HPDE6-E6E7 (cell line): ENCODE measurements around the gene CDC42BPG.
"Not testable (repeated sequence)": the region's sequence is repeated elsewhere in the genome, so short reads cannot be mapped to it uniquely, and the experiment has no call there.

ENCODE experiments used
- DNase-seq: peaks from one replicate; pipeline ENCODE4 v3.0.0; 2011; ENCODE audit warnings: missing footprints; ENCODE audit errors: extremely low spot score

Gene CDC42BPG

DNA sequence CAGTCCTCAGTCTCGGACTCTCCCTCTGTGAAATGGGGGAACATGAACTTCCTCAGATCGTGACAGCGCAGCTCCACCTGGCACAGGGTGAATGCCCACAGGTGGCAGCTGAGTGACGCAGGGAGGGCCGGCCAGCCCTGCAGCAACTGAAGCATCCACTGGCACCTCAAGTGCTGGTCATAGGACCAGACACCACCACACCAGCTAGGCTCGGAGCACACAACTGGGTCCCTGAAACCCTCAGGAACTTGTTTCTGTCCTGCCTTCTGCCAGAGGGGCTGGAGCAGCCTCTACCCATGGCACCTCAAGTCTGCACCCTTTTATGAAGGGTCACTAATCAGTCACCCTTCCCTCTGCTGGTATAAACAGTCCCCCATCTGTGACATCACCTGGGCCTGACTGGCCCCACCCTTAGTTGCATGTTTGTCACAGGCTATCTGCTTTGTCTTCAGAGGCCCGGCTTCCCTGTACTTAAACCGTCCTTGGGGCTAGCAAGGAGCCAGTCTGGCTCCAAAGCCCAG is 7.4 kb upstream of the CDC42BPG start:
- DNase-seq, result no peak

DNA sequence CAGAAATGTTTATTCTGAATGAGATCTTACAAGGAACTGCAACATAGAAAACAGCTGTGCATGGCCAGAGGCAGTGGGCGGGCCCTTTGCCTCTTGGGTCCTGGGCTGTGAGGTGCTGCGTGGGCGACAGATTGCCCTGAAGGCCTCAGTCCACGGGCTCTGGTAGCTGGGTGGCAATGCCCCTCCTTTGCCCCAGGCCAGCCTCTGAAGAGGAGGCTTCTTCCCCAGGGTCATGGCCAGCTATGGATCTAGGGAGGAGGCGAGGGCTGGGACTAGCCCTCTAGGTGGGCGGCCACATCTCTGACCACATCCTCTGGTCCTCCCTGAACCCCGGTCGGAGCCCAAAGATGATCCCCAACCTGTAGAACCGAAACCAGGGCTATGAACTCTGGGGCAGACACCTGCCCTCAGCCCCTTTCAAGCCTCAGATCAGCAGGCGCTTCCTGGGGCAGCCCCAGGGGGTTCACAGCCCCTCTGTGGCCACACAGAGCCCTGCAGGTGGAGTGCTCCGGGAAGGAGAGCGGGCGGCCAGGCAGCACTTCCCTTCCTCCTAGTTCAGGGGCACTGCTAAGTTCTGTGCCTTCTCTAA is 6.6 kb upstream of the CDC42BPG start:
- DNase-seq, result no peak

DNA sequence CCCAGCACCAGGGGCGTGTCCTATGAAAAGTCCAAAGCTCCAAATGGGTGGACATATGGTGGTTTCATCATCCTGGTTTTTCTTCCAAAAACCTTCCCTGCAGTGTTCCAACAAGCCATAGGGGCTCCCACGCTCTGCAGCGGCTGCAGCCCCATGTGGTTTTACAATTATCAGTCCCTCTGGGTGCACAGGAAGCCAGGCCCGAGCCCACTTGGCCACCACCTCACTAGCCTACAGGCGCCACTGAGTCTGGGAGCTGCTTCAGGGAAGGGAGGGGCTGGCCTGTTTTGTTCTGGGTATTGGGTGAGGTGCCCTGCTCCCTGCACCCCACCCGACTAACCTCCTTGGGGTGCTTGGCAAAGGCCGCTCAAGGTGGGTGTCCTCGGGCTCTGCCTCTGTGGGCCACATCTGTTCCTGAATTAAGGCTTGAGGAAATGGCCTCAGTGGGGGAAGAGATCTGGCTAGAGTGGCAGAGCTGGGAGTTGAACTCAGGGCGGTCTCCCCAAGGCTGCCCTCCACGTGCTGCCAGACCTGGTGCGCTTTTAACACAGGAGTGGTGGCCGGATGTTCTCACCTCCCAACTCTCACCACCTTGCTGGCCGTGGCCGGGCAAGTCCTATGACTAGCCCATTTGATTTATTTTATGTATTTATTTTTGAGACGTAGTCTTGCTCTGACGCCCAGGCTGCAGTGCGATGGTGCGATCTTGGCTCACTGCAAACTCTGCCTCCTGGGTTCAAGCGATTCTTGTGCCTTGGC is 5.3 kb upstream of the CDC42BPG start:
- no peak for DNase-seq

DNA sequence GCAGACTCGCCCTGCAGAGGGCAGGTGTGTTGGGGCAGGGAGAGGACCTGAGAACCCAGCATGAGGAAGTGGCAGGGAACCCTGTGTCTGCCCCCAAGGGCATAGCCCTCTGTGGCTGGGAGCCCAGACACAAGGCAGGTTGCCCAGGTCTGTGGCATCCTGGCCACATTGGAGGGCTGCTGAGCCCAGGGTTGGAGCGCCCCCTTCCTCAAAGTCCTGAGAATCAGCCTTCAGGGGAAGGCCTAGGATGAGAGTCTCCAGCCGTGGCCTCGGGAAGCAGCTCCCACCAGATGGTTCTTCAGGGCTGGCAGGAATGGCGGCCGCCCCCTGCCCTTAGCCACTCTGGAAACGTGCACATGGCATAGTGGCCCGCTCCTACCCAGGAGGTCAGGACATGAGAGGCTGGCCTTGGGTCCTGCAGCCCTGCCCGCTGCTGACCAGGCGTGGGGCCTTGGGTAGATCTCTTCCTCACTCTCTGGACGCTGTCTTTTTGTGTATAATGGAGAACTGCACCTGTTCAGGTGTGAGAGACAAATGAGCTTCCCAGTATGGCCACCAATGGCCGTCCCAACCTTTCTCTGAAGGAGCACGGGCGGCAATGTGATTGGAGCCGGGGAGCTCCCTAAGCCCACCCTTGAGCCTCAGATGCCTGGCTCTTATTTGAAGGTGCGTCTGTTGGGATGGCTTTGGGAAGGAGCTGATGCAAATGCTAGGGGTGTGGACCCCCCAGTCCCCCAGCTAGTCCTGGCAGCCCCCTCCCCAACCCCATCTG is 4.6 kb upstream of the CDC42BPG start:
- DNase-seq, result no peak

DNA sequence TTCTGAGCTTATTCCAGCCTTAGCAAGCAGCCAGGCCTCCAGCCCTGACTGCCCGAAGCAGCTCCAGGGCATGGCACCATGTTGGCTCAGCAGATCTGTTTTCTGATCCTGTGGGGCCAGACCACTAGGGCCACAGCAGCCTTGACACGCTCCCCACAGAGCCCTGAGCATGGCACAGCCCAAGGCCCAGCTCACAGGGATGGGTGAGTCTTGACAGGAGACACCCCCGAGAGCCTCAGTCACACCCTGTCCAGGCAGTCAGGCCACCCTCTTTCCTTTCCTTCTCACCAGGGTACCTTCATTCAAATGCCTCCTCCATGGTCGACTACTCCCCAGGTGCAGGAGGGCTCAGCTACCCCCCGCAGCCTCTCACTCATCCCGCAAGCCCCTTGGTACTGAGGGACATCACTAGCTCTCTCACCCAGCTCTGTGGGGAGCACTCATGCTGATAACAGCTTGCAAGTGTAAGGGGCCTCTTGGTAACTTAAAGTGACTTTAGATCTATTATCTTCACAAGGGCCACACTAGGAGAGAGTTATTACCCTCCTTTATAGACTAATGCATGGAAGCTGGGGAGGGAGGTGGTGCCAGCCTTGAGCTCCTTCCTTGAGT is 3.9 kb upstream of the CDC42BPG start:
- no peak for DNase-seq

DNA sequence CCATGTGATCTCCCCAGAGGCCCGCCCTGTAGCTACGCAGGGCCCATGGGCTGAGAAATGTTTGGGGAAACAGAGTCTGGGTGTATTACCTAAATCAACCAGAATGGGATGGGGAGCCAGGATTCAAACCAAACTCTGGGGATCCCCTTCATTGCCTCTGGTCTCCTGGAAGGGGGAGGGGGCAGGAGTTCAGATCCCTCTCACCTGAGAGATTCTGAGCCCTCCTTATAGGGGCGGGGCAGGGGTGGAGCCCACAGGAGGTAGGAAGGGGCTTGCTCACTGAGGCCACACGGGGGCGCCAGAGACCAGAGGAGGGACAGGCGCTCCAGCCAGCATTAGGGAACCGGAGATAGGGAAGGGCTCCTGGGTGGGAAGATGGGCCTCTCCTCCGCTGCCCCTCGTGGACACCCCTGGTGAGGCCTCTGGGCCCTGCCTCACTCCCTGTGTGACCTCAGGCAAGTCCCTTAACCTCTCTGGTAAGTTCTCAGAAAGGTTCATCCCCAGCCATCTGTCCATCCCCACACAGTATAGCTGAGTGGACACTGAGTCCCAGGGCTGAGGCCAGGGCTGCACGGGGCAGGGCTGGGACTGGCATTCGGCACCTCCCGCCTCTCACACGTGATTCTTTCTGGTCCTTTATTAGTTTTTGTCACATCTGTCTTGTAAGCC is 2.7 kb upstream of the CDC42BPG start:
- peak; percentile 80 for DNase-seq

DNA sequence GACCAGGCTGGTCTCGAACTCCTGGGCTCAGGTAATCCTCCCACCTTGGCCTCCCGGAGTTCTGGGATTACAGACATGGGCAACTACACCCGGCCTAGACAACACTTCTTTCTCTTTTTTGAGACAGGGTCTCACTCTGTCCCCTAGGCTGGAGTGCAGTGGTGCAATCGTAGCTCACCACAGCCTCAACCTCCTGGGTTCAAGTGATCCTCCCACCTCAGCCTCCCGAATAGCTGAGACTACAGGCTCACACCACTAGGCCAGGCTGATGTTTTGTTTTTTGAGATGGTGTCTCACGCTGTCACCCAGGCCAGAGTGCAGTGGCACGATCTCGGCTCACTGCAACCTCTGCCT is 1.3 kb upstream of the CDC42BPG start:
- not testable (repeated sequence) for DNase-seq

DNA sequence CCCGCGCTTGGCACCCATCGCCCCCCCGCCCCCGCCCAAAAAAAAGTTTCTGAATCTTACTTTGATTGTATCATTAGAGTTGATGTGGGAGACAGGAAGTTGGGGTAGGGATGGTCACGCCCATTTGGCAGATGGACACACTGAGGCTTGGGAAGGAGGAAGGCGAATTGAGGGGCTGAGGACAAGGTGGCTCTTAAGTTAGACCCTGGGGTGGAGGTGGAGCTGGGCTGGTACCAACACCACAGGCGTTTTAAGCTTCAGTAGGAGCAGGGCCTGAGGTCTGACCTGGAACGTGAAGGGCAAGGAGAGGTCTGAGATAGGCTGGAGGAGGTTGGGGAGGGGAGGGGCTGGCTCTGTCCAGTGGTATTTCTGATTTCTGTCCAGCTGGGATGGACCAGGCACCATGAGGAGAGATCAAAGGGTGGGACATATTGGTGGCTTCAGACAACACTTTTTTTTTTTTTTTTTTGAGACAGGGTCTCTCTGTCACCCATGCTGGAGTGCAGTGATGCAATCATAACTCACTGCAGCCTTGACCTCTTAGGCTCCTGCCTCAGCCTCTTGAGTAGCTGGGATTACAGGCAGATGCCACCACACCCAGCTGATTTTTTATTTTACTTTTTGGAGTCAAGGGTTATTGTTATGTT is 799 bp upstream of the CDC42BPG start:
- DNase-seq, result no peak

DNA sequence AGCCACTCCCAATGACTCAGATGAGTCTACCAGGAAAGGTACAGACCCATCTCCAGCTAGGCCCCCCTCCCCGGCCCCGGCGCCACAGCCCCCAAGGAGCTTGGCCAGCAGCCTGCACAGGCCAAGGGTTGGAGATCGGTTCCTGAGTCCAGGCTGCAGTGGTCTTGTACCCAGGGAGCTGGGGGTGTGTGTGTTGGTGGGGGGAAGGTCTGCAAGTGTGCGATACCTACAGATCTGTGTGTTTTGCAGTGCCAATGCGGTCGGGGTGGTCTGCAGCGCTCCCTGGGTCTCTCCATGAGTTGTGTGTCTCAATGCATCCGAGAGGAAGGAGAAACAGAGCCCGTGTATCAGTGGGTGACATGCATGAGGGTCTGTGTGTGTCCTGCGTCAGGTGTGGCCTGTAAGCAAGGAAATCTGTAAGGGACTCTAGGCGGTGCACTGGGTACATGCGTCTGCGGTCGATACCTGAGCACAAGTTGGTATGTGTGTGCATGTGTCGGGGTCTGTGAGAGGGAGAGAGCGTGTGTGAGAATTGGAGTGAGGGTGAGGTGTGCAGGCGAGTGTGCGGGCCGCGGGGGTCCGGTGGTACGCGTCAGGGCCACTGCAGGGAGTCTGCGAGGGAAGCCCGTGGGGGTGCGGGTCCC is 645 bp downstream of the CDC42BPG start:
- DNase-seq, result no peak

DNA sequence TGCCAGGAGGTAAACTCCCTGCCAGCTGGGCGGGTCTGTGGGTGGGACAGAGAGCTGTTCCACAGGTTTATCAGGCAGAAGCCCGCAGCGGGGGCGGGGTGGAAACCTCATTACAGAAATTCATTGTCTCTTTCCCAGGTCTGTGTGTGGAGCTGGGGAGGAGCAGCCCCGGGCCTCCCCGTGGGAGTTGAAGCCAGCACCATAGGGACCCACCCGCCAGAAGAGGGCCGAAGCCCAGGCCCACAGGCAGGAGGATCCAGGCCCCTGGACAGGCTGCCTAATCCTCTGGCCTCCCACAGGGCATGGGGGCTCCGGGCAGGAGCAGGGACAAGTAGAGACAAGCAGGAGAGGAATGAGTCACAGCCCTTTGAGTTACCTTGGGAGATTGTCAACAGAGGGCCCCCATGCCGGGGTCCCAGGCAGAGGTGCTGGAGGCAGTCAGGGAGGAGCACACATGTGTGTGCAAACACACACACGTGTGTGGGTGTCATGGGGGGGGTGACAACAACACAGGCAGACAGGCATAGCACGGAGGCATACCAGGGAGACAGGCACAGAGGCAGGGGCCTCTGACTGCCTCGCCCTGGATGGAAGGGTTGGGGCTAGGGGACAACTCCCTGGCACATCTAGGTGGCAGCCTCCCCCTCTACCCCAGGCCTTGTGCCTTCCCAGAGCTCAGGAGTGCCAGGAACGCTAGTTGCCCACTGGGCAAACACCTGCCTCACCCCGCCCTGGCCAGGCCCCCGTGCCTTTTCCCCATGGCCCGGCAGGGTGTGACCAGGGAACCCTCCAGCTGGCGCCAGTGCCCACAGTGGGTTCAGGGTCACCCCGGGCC is 1.4 kb downstream of the CDC42BPG start:
- peak; percentile 90 for DNase-seq

DNA sequence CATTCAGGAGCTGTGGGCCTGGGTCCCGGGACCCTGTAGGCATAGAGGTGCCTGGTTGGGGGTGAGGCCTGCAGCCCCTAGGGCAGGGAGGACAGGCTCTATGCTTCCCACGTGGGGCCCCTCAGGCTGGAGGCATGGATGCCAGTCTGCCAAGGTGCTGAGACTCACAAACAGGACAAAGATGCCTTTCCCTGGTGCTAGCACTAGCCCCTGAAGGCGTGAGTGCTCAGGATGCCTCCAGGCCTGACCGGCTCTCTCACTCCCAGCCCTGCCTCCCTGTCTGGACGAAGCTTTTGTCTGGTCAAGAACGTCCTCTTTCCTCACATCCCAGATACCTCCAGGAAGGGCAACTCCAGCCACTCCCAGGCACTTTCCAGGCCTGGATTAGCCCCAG is 2.1 kb downstream of the CDC42BPG start:
- peak; percentile 66 for DNase-seq

DNA sequence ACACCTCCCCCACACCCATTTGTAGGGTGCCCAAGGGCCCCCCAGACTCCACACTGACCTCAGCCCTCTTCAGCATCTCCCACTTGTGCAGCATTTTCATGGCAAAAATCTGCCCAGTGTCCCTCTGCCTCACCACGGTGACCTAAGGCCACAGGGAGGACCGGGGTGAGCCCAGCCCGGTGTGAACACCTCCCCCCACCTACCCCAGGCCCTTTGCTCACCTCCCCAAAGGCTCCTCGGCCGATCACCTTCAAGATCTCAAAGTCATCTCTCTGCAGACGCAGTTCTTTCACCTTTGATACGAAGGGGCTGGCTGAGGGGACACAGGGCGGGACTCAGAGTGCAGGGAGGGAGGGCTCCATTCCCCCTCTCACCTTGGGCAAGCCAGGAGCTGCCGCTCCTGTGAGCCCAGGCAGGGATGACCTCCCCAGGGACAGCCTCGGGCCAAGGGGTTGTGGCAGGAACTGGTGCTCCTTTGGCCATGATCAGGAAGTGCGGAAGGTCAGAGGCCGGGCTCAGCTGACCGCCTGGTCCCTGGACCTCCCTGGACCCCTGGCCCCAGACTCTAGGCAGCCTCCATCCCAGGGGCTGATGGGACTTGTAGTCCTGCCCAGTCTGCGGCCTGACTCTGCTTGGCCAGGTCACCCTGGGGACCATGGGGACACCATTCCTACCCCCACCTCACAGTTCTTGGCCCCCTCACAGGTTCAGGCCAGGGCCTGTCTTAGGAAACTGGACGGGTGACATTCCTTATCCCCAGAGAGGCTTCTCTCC is 2.7 kb downstream of the CDC42BPG start:
- no peak for DNase-seq

DNA sequence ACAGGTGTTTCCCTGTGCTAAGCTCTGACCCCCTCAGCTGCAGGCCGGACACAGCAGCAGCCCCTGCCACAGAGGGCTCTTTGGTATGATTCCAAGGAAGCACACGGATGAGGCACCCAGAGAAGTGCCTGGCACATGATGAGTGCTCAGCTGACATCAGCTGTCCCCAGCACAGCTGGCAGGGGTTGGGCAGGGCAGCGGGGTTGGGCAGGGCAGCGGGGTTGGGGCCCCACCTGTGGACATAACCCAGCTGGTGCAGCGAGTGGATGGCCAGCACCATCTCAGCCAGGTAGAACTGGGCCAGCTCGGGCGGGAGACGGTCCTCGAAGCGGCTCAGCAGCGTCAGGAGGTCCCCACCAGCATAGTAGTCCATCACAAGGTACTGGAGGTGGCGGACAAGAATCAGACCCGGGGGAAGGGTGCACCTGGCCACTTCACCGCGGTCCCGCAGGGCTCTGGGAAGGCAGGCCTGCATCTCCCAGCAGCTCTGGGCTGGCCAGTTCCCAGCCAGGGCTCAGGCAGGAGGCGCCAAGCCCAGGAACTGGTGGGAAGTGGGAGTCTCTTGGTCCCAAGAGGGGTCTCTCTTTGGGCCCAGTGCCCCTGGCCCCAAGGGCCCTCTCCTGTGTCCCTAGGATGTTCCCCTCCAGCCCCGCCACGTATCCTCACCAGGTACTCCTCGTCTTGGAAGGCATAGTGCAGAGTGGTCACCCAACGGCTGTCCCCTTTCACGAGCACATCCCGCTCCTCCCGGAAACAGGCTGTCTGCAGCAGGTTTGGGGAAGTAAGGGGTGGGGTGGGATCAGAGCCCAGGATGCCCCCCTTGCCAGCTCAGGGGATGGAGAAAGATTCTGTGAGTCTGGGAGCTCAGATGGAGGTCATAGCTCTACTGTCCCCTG is 4.3 kb downstream of the CDC42BPG start:
- DNase-seq, result no peak

DNA sequence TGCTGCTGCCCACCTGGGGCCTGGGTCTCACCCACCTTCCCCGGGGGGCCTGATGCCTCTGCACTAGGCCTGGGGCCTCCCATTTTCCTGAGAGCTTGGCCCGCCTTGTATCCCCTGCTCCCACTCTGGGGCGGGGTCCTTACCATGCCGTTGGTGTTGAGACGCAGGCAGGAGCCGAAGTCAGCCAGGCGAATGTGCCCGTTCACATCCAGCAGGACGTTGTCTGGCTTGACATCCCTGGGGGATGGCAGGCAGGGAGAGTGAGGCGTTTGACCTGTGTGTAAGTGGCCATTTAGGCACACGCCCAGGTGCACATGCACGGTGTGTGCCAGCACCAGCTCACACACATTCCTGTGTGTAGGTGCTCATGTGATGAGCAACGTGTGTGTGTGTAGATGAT is 5.1 kb downstream of the CDC42BPG start:
- DNase-seq, result no peak

DNA sequence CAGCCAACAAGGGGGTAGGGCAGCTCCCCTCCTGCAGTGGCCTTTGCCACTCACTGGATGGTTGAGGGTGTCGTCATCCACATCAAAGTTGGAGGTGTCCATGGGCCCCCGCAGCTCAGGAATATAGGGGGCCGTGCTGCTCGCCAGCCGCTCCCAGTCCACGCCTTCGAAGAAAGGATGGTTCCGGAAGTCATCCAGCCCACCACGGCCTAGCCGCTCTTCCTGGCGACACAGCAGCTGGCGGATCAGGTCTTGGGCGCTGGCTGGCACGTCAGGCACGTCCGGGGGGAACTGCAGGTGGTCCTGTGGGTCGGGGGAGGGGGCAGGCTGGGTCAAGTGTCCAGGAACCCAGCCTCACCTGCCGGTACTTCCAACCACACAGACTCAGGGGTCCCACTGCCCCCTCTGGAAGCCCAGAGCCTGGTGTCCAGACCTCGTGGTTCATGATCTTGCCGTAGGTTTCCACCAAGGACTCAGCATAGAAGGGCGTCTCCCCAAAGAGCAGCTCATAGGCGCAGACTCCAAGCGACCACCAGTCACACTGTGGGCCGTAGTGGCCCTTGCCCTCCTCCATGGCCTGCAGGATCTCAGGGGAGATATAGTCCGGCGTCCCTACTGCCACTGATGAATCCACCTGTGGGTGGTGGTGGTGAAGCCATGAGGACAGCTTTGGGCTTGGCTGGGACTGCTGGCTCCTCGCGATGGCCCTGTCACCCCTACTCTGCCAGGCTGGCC is 5.7 kb downstream of the CDC42BPG start:
- no peak for DNase-seq

DNA sequence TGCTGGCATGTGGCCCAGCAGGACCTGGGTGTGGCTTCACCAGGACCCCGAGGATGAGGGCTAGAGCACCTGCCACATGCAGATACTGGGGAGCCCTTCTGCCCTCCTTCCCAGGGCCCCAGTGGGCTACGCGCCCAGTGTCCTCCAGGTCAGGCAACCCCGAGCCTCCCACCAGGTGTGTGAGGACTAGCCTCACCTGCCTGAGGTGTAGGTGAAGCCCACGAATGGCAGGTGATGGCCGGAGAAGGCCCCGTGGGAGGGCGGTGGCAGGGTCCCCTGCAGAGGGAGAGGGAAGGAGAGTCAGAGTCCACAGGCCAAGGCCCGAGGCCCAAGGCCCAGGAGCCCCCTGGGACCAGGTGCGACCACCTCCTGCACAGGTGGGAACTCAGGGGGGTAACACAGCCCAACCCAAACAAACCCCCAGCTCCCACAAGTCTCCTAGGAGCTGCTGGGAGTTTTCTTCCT is 6.5 kb downstream of the CDC42BPG start:
- no peak for DNase-seq

DNA sequence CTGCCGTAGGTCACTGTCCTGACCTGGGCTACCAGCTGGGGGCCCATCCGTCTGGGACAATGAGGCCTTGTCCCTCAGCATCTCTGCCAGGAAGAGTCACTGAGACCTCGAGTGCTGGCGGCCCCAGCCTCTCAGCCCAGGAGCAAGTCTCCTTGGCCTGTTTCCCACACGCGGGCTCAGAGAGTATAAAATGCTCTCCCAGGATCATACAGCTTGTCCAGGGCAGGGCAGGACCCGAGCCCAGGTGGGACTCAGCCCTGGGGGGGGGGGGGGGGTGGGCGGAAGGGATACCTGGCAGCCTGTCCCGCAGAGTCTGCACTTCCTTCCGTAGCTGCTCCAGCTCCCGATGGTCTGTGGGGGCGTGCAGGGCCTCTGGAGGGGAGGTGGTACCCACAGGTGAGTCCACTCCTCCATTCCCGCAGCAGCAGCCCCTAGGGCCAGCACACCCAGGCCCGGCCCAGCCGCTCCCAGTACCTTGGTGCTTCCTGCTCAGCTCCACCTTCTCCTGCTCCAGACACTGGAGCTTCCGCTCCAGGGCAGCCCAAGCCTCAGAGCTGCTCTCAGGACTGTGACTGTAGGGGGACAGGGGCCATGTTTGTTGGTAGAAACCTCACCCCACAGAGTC is 7.9 kb downstream of the CDC42BPG start:
- DNase-seq, result no peak
